ENCODE data around the gene FAM170B. TPM values are rescaled to one million over a fixed set of nuclear protein-coding genes. Genes with fewer than 3 reads are reported as not detected.

The FAM170B gene
- polyA plus RNA-seq, 1 donor, result not detected

DNA sequence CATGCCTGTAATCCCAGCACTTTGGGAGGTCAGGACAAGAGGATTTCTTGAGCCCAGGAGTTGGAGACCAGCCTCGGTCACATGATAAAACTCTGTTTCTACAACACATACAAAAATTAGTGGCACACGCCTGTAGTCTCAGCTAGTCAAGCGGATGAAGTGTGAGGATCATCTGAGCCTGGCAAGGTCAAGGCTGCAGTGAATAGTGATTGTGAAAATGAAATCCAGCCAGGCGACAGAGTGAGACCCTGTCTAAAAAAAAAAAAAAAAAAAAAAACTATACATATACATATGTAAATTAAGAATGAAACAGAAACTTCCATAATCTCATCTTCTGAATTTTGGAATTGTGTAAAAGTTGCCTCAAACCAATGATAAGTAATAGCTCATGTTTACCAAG is 18.2 kb upstream of the FAM170B start:
- DNase-seq, result no peak

DNA sequence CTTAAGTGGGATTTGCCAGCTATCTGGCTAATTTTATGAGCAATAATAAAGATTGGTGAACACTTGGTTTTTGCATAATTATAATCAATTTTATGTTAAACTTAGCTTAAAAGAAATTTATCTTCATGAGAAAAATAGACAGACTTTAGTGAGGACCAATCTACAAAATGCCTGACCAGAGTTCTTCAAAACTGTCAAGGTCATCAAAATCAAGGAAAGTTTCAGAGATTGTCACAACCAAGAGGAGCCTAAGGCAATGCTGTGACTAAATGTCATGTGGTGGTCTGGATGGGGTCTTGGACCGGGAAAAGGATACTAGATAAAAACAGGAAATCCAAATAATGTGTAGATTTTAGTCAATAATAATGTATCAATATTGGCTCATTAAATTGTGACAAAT is 17.7 kb upstream of the FAM170B start:
- DNase-seq, result no peak

DNA sequence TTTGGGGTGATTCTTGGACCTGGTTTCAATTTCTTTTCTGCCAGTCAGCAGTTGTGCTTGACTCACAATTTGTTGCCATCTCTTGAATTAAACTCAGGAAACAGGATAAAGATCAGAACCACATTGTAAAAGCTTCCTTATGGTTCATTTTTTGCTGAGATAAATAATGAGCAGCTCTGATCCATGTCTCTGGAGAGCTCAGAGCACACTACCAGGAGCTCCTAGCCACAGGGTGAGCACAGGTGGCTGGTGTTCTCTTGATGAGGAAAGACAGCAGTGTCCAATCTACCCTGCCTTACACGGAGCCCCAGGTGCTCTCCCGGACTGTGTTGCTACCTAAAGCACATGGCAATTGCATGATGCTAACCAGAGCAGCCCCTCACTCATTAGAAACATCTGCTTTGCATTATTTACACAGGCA is 17.2 kb upstream of the FAM170B start:
- no peak for DNase-seq

DNA sequence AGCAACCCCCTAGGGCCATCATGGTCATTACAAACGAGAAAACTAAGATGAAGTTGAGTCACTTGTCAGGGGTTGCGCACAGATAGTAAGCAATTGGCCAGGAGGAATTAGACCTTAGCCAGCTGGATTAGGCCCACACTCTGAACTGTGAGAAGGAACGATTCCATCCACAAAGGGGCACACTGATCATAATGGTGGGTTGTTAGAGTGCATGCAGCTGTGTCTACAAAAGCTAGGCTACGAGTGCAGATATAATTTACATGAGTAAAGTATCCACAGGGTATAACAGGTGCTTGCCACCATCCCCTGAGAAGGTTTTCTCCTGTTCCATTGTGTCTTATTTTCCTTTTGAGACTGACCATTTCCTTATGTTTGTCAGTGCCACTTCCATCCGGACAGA is 16.6 kb upstream of the FAM170B start:
- no peak for DNase-seq

DNA sequence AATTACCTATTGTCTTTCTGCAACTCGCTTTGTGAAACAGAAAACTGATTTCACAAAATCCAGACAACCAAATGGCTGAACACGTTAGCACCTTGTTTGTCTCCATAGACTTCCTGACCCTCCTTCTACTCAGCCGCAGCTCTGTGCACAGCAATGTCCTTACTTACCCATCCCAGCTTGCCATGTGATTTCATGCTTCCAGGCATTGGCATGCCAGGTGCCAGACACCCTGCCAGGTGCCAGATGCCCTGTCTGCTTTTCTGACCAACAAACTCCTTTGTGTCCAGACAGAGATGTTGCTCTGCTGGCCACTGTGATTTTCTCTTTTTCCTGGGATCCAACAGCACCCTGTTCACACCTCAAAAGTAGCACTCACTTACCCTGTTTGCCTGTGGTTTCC is 16.1 kb upstream of the FAM170B start:
- DNase-seq, result no peak

DNA sequence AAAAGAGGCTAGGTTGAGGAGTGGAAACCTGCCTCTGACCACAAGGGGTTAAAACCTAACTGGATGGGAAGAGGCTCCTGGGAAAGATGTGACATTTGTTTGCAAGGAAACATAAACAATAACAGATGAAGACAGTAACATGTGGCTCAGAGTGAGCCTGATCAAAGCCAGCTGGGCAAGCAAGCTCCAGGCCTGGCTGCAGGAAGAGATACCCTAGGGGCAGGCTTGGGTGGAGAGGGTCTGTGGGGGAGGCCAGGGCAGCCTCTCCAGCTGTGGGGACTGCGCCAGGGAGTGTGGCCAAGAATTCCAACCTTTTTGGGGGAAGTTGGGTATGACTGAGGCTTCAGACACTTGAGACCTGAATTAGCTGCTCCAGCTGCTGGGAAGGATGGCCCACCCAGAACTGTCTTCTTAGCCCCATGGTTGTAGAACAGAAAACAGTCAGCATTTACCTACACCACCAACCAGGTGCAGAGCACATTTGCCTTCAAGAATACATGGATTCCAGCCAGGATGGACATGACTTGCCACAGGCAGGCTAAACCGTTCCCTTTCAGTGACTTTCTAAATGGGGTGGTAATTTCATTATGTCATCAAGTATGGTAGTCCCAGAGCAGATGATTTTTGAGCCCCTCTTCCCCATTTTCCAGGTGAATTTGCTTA is 10.4 kb upstream of the FAM170B start:
- no peak for DNase-seq

DNA sequence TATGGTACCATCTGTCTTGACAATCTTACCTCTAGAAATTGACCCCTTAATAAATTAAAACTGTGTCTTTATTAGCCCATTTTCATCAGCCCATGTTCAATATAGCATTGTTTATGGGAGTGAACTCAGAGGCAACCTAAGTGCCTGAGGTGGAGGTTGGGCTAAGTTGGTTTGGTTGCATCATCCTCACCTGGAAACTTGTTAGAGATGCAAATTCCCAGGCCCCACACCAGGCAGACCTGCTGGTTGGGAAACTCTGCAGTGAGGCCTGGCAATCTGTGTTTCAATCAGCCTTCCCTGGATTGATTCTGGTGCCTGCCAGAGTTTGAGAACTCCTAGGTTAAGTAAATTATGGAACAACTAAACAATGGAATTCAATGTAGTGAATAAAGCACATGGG is 9.4 kb upstream of the FAM170B start:
- no peak for DNase-seq

DNA sequence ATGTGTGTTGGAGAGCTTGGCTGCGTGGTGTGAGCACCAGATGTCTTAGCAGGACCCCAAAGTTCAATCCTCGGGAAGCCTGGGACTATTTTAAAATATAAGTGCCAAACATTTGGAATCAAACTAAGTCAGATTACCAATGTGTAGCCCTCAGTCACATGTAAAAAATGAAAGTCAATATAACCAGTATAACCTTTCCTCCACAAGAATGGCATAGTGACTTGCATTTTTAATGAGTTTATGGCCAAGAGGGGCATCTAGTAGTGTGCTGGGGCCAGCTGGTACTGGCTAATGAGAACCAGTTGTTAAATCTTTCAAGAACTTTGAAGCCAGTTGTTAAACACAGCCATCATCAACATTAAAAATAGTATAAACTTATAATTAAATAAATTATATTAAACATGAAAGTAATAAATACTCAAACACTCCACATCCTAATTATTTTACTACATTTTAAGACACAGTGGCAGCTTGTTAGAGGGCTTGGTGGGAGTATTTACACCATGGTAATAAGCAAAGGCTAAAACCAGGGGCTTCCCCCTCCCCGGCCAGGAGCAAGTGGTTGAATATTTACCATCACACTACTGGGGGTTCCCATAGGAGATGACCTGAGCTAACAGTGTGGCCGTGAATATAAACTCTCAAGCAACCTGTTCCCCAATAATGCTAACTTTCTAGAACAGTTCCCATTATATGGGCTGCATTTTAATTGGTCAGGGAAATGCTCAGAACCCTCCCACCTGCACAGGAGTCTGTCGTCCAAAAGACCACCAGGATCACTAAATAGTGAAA is 7.9 kb upstream of the FAM170B start:
- no peak for DNase-seq

DNA sequence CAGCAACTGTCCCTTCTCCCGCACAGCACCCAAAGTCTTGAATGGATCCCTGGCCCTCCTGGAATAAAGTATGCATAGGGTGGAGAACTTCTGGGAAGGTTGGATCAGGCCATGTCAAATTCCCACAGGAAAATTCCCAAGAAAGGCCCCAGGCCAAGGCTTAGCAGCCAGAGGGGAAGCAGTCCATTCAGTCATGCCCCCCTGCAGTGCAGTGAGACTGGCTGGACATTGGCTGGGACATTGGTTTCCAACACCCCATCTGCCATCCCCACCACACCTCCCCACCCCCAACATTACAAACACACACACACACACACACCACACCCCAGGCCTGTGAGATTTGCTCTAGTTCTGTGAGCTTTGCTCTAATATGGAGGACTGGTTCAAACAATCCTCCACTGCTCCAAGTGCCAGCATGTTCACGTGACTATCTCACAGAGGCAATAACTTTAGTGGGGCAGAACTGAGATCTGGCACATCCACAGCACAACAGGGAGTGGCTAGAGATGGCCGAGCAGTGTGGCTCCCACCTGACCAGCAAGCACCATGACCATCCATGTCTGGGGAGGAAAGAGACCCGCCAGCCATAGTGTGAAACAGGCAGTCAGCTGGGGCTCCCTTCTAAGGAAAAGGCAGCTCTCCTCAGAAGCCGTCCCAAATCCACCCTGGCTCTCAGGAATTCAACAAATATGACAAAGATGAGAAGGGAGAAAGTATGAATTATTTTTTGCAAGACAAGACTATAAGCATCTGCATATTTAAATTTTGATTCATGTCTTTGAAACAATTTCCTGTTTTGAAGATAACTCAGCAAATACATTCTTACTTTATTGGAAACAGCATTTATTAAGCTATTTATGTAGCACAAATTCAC is 6.7 kb upstream of the FAM170B start:
- DNase-seq, result no peak

DNA sequence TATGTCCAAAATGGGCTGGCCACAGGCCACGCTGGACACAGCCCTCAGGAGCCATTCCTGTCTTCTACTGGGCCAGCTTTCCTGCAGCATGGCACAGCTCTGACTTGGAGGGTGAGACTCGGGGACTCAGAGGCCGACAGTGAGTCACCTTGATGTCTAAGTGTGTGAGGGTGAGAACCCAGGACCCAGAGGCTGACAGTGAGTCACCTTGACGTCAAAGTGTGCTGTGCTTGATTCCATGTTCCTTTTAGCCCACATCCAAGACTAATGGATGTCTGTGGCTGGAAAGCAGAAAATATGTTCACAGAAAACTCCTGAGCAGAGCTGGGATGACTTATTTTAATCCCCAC is 6.0 kb upstream of the FAM170B start:
- no peak for DNase-seq

DNA sequence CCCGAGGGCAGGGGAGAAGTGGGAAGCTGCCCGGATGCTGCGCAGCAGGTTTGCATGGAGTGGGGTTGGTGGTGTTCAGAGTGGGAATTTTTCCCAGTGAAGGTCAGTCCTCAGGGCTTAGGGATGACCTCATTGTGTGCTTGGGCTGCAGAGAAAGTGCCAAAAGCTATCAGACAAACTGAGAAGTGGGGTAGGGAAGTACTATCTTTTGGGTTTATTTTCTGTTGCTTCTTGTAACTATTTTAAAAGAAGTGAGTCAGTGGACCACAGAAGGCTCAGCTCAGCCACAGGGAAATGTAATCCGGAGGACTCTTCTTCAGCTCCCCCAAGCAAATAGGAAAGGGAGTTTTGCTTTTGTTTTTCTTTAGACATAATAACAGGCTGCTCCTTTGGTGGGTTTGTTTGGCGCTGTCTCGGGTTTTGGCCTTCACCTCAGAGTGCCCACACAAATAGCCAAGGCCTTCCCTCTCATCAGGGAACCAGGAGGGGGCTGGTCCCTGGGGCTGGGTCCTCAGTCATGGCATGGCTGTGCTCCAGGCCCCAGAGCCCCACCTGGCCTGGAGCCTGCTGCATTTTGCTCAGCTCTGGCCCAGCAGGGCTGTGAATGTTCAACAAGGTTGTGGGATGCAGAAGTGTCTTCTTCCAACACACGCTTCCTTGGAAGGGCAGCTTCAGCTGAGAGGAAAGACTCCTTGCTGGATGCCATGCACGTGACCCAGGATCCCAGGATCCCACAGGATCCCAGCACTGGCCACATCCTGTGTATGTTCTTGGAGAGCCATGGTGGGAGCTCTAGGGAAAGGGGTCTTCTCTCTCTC is 5.4 kb upstream of the FAM170B start:
- DNase-seq, result no peak

DNA sequence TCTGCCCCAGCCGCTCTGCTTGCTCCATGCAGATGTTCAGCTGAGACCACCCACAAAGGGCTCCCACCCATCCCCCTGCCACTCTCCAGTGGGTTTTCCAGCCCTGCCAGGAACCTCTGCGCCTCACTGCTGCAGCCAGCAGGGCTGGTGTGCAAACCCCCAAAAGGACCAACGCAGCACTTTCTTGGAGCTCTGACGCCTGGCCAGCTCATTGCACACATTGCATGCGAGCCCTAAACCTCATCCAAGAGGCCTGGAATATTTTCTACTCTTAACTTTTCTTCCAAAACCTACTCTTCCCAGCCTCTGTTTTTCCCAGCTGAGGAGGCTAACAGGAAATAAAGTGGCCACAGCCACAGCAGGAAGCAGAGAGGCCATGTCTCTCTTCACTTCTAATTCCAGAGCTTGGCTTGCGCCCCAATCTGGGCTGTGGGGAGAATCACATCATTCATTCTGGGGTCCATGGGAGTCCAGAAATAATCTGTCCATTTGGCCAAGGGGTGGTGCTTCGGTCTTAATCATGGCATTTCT is 4.6 kb upstream of the FAM170B start:
- DNase-seq, result no peak

DNA sequence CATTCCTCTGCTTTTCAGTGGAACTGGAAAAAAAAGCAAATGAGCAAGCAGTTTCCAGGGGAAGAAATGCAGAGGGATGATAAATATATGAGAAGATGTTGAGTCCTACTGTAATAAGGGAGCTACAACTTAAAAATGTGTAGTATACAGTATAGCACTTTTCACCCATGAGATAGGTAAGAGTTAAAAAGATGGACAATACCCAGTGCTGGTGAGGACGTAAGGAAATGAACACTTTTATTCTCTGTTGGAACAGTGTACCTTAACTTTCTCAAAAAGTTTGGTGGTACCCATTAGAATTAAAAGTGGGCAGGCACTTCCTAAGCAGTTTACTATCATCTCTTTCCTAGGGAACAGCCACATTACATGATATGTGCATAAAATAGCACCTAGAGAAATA is 2.7 kb upstream of the FAM170B start:
- no peak for DNase-seq

DNA sequence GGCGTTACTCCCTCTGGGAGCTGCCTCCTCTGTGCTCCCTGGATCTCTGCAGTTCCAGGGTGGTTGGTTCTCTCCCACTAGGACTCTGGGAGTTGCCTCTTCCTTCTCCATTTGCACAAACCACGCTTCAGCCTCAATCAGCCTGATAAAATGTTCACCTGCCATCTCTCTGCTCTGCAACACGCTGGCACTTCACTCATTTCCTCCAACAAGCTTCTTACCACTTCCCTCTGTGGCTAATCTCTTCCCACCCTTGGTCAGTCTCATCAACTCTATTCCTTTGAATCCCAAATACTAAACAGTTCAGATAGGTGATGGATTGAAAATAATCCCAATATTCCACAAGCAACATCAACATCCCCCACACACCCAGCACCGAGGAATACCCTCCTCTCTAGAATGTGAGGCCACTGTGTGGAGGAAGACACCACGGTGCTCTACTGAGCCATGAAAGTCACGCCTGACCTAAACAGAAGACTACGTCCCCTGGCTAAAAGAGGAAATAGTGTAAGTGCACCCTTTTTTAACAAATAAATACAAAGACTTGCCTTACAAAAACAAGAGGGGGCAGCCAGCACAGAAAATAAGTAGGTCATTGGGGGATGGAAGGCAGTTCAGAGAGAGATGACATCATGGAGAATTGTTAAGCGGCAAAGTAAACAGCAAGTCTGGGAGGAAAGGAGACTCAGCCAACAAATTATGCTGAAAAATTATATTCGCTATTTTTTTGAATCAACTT is 1.9 kb upstream of the FAM170B start:
- DNase-seq, result no peak

DNA sequence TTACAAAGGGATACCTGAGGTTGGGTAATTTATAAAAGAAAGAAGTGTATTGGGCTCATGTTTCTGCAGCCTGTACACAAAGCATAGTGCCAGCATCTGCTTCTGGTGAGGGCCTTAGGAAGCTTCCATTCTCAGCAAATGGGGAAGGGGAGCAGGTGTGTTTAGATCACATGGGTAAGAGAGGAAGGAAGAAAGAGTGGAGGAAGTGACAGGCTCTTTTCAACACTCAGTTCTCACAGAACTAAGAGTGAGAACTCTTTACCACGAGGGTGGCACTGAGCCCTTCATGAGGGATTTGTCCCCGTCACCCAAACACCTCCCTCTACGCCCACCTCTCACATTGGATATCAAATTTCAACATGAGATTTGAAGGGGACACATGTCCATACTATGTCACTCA is 506 bp upstream of the FAM170B start:
- no peak for DNase-seq

DNA sequence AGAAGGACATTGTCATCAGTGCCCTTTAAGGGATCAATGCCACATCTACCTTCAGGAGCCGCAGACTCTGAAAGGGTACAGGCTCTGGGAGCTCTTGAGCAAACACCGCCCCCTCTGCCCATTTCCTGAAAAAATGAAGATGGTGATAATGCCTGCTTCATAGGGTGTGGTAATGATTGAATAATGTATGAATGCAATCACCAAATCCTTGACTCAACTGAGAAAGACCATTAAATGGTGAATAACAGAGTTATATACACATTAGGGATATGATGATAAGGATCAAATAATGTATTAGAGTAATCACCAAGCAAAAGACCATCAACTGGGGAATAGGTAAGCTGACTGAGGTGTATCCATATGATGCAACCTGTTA is 1.5 kb downstream of the FAM170B start:
- no peak for DNase-seq

DNA sequence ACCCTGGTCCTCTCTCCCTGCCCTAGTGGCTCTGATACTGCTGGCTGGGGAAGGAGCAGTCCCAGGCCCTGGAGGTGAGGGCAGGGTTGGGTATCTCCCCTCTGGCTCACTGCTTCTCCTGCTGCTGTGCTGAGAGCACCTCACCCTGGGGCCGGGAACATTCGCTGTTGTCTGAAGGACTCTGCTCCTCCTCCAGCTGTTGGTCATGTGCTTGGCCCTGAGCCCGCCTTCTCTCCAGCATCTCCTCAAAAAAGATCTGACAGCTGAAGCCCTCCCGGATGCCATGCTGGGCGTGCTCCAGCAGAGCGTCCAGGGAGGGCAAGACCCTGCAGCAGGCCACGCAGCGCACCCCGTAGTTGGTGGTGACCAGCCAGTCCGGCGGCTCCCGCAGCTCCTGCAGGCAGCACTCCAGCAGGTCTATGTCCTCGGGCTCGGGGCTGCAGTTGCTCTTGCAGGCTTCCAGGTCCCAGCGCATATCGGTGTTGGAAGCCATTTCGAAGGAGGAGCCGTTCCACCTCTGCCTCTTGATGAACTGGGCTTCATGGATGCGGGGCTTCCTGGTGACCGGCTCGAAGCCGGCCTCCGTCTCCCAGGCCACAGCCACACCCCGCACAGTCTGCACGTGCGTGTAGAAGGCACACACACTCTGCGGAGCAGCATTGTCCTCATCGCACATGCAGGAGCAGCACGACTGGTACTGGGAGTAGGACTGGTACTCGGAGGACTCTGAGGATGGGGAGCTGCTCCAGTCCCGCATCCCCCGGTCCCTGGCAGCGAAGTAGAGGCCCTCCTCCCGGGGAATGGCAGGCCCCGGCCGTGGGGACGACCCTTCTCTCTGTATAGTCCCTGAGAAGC is 2.1 kb downstream of the FAM170B start:
- DNase-seq, result no peak

DNA sequence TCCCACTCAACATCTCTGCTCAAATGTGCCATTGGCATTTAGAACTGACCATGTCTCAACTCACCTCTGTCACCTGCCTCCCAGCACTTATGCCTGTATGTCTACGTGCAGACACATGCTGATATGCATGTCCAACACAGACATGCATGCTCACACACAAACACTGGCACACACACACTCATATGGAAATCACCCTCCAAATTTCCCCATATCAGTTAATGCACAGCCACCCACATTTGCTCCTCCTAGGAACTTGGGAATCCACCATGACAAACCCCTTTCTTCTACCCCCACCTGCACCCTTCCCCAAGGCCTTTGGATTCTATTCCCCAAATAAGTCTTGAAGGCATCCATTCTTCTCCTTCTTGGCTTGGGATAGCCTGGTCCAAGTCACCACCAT is 4.4 kb downstream of the FAM170B start:
- no peak for DNase-seq

DNA sequence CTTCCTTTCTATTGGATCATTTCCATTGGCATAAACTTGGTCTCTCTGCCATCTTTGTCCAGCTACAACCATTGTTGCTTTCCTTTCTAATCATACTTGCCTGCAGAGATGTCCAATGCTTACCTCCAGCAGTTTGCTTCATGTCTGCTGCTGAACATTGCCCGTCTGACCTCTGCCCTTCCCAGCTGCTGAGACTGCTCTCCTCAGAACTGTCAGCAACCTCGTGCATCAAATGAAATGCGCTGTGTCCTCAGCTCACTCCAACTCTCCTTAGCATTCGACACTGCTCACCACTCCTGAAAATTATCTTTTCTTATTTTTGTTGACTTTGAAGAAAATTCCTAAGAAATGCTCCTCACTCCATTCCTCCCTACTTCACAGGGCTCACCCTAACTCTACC is 5.0 kb downstream of the FAM170B start:
- DNase-seq, result no peak

Measured in left kidney (tissue), 2 donors.